Left lung (tissue), 10 donors: ENCODE measurements around the gene RNFT2. TPM values are rescaled to one million over a fixed set of nuclear protein-coding genes. Genes with fewer than 3 reads are reported as not detected.

Experiments used
- ATAC-seq: fragments of 200-7000 bp; cut with Tn5 transposase; one replicate; pipeline ENCODE4 v1.9.1; 2020; ENCODE audit warnings: moderate library complexity
- DNase-seq, 4 donors: peaks; one replicate each; pipeline ENCODE4 v3.0.0-alpha.2; 2013 to 2020
- H3K27ac ChIP-seq, 2 donors: fragments of 200-600 bp; sonication (generic) in 1 of 2; one replicate each; pipeline versions ENCODE4 v1.5.0 to v1.8.0; 2020 to 2021
- H3K27me3 ChIP-seq, 2 donors: fragments of 200-600 bp; sonication (generic) in 1 of 2; one replicate each; pipeline versions ENCODE4 v1.5.0 to v1.8.0; 2020 to 2021
- H3K36me3 ChIP-seq, 2 donors: fragments of 200-600 bp; sonication (generic) in 1 of 2; one replicate each; pipeline versions ENCODE4 v1.5.0 to v1.8.0; 2020 to 2021
- H3K4me1 ChIP-seq, 2 donors: fragments of 200-600 bp; one replicate each; pipeline ENCODE4 v1.8.0; 2021
- H3K4me3 ChIP-seq, 2 donors: fragments of 200-600 bp; sonication (generic) in 1 of 2; one replicate each; pipeline versions ENCODE4 v1.5.0 to v1.8.0; 2020 to 2021; ENCODE audit warnings: mild to moderate bottlenecking in 1 of 2
- H3K9me3 ChIP-seq, 2 donors: fragments of 200-600 bp; sonication (generic) in 1 of 2; one replicate each; pipeline versions ENCODE4 v1.5.0 to v1.8.0; 2020 to 2021
- intact Hi-C, 2 donors: fragments of 100-400 bp; cut with DNase I; formaldehyde crosslinking; loops; one replicate each; pipeline versions ENCODE4 v1.11.2 to v1.14.2; 2022
- polyA plus RNA-seq, 6 donors: library from polyadenylated mRNA; unstranded; fragments of 120-200 nt; gene quantifications; one replicate each; pipeline ENCODE4 v1.2.1, GENCODE V29; 2013; ENCODE audit not compliant: insufficient read length in 6 of 6
- total RNA-seq, 2 donors: library from RNA; stranded (reverse); fragmentation: NEBNext Ultra II Directional; extraction: Animal tissue kit (Norgen Biotek cat#: 25700); gene quantifications; one replicate each; pipeline ENCODE4 v1.2.1, GENCODE V29; 2021
- TF ChIP-seq, protein P1 (sequence below), 2 donors: fragments of 200-600 bp; sonication (generic) in 1 of 2; IDR thresholded peaks; one replicate each; pipeline versions ENCODE4 v1.5.0 to v1.8.0; 2021; ENCODE audit warnings: antibody characterized with exemption in 2 of 2
- donor health status: DM: no; HTN: yes; CAD: no.
- donor health status: DM: no; HTN: no; CAD: no.

The RNFT2 gene
- total and polyA plus RNA-seq, 8 donors: 3.4 to 5.5 (median 3.9) TPM

- ATAC-seq (no peak), DNase-seq (no peak)
- intact Hi-C loops: no loop called here
- Histone ChIP-seq H3K36me3 (no peaks in the 10 kb centered on the region), H3K9me3 (no peaks in the 10 kb centered on the region), H3K27me3 (no peaks in the 10 kb centered on the region), H3K27ac (no peak overlapping the region), H3K4me1 (no peaks in the 10 kb centered on the region), H3K4me3 (no peak overlapping the region)
- TF ChIP-seq, protein P1, sequence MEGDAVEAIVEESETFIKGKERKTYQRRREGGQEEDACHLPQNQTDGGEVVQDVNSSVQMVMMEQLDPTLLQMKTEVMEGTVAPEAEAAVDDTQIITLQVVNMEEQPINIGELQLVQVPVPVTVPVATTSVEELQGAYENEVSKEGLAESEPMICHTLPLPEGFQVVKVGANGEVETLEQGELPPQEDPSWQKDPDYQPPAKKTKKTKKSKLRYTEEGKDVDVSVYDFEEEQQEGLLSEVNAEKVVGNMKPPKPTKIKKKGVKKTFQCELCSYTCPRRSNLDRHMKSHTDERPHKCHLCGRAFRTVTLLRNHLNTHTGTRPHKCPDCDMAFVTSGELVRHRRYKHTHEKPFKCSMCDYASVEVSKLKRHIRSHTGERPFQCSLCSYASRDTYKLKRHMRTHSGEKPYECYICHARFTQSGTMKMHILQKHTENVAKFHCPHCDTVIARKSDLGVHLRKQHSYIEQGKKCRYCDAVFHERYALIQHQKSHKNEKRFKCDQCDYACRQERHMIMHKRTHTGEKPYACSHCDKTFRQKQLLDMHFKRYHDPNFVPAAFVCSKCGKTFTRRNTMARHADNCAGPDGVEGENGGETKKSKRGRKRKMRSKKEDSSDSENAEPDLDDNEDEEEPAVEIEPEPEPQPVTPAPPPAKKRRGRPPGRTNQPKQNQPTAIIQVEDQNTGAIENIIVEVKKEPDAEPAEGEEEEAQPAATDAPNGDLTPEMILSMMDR (IDR thresholded peaks at IDR 0.05): no peak
These were observed 94.2 kb downstream of the RNFT2 start for GRCh38 chr12:116832353-116832752.

GRCh38 chr12:116833474-116833873, 95.4 kb downstream of the RNFT2 start:
- H3K9me3 ChIP-seq: no peaks in the 10 kb centered on the region
- H3K27ac ChIP-seq: no peak overlapping the region
- intact Hi-C loops: no loop called here
- H3K36me3 ChIP-seq: no peaks in the 10 kb centered on the region
- ATAC-seq (no peak), DNase-seq (no peak)
- no peaks in the 10 kb centered on the region for H3K27me3 ChIP-seq
- TF ChIP-seq, protein P1 (IDR thresholded peaks at IDR 0.05): no peak
- H3K4me3 ChIP-seq: no peak overlapping the region
- H3K4me1 ChIP-seq: no peaks in the 10 kb centered on the region

- no peak overlapping the region for H3K4me3 ChIP-seq
- TF ChIP-seq, protein P1 (IDR thresholded peaks at IDR 0.05): no peak
- no peaks in the 10 kb centered on the region for H3K27me3 ChIP-seq
- no peak overlapping the region for H3K27ac ChIP-seq
- no peaks in the 10 kb centered on the region for H3K36me3 ChIP-seq
- no peaks in the 10 kb centered on the region for H3K4me1 ChIP-seq
- DNase-seq (no peak), ATAC-seq (no peak)
- H3K9me3 ChIP-seq: no peaks in the 10 kb centered on the region
- intact Hi-C loops: no loop called here
These were observed 97.4 kb downstream of the RNFT2 start for GRCh38 chr12:116835484-116835883.

DNA sequence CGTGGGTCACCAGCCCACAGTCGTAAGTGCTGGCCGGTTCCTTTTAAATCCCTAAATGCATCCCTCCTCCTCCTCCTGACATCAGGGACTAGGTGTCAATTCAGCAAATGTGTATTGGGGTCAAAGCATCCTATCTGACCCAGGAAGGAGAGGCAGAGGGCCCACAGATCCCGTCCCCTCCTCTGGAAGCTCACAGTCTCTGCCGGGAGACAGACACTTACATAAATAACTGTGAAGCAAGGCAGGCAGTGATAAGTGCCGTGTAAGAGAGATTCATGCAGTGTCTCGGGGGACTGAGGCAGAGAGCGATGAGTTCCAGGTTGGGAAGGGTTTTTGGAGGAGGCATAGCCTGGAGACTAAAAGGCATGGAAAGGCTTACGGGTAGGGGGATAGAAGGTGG, 99.0 kb downstream of the RNFT2 start:
- ATAC-seq: no peak
- Histone ChIP-seq H3K4me3 (no peak overlapping the region), H3K36me3 (no peaks in the 10 kb centered on the region), H3K4me1 (no peaks in the 10 kb centered on the region), H3K27me3 (no peaks in the 10 kb centered on the region), H3K27ac (no peak overlapping the region), H3K9me3 (no peaks in the 10 kb centered on the region)
- no peak for DNase-seq
- TF ChIP-seq, protein P1 (IDR thresholded peaks at IDR 0.05): no peak
- intact Hi-C loops: no loop called here

GRCh38 chr12:116838365-116838764, 100.2 kb downstream of the RNFT2 start:
- H3K4me3 ChIP-seq: no peak overlapping the region
- ATAC-seq (no peak), DNase-seq (no peak)
- no peaks in the 10 kb centered on the region for H3K27me3 ChIP-seq
- no peaks in the 10 kb centered on the region for H3K9me3 ChIP-seq
- no peaks in the 10 kb centered on the region for H3K36me3 ChIP-seq
- H3K4me1 ChIP-seq: no peaks in the 10 kb centered on the region
- H3K27ac ChIP-seq: no peak overlapping the region
- intact Hi-C loops: no loop called here
- TF ChIP-seq, protein P1 (IDR thresholded peaks at IDR 0.05): no peak
